WTC11 (cell line): ENCODE measurements around the gene MAOA.

ENCODE experiments used
- ATF3 ChIP-seq: sonication (generic); formaldehyde crosslinking; conservative IDR thresholded peaks from 2 replicates; pipeline ENCODE4 v1.8.1; 2022; ENCODE audit warnings: mild to moderate bottlenecking, missing genetic modification reagents
- CTCF ChIP-seq: fragments of 200-600 bp; IDR thresholded peaks from 2 replicates; pipeline ENCODE4 v1.8.0; 2022; ENCODE audit warnings: antibody characterized with exemption
- MAX ChIP-seq: sonication (generic); formaldehyde crosslinking; IDR thresholded peaks from 2 replicates; pipeline ENCODE4 v1.8.0; 2022; ENCODE audit warnings: mild to moderate bottlenecking, missing genetic modification reagents
- NFE2L1 ChIP-seq: sonication (generic); formaldehyde crosslinking; IDR thresholded peaks from 2 replicates; pipeline ENCODE4 v1.8.1; 2023; ENCODE audit warnings: missing genetic modification reagents
- NR2C2 ChIP-seq: sonication (generic); formaldehyde crosslinking; IDR thresholded peaks from 2 replicates; pipeline ENCODE4 v1.8.0; 2022; ENCODE audit warnings: mild to moderate bottlenecking, missing genetic modification reagents
- NR3C1 ChIP-seq: sonication (generic); formaldehyde crosslinking; conservative IDR thresholded peaks from 2 replicates; pipeline ENCODE4 v1.8.1; 2023; ENCODE audit warnings: low read depth, mild to moderate bottlenecking, missing genetic modification reagents
- ZBTB21 ChIP-seq: sonication (generic); formaldehyde crosslinking; IDR thresholded peaks from 2 replicates; pipeline ENCODE4 v1.8.1; 2023; ENCODE audit warnings: mild to moderate bottlenecking, missing genetic modification reagents, borderline replicate concordance
- ZNF138 ChIP-seq: sonication (generic); formaldehyde crosslinking; conservative IDR thresholded peaks from 2 replicates; pipeline ENCODE4 v1.8.1; 2022; ENCODE audit warnings: mild to moderate bottlenecking, moderate library complexity, missing genetic modification reagents
- ZNF263 ChIP-seq: sonication (generic); formaldehyde crosslinking; IDR thresholded peaks from 2 replicates; pipeline ENCODE4 v1.8.1; 2022; ENCODE audit warnings: low read depth, mild to moderate bottlenecking, moderate library complexity, missing genetic modification reagents
- ZNF281 ChIP-seq: sonication (generic); formaldehyde crosslinking; IDR thresholded peaks from 2 replicates; pipeline ENCODE4 v1.8.0; 2023; ENCODE audit warnings: mild to moderate bottlenecking, missing genetic modification reagents

GRCh38 chrX:43718956-43719355 is 62.9 kb downstream of the MAOA start:
- TF ChIP-seq CTCF (no peak), ZBTB21 (CRISPR knock-in tag) (no peak), MAX (CRISPR knock-in tag) (no peak), ZNF281 (CRISPR knock-in tag) (no peak), NR3C1 (no peak), ZNF263 (CRISPR knock-in tag) (no peak), NR2C2 (CRISPR knock-in tag) (no peak), ATF3 (no peak), NFE2L1 (CRISPR knock-in tag) (no peak), ZNF138 (CRISPR knock-in tag) (no peak)
